ENCODE data around the gene HOMER3. TPM values are rescaled to one million over a fixed set of nuclear protein-coding genes. Genes with fewer than 3 reads are reported as not detected.

The HOMER3 gene
- total RNA-seq, 1 donor from 2014 or later = 29.3 TPM

- Histone ChIP-seq H3K27me3 (no peaks in the 10 kb centered on the region), H3K4me1 (no peaks in the 10 kb centered on the region), H3K36me3 (peaks cover 41% of the 10 kb centered on the region), H3K9me3 (no peaks in the 10 kb centered on the region), H3K4me3 (no peak overlapping the region), H3K27ac (no peak overlapping the region)
- DNase-seq = no peak
- ATAC-seq = no peak
- TF ChIP-seq CTCF (IDR thresholded peaks at IDR 0.05) = no peak
- intact Hi-C loops (cut with DNase I) = no loop called here
These were observed 11.7 kb downstream of the HOMER3 start for GRCh38 chr19:18929311-18929710.

GRCh38 chr19:18928018-18928805, 12.8 kb downstream of the HOMER3 start:
- TF ChIP-seq CTCF (IDR thresholded peaks at IDR 0.05) = no peak
- peaks cover 50% of the 10 kb centered on the region for H3K36me3 ChIP-seq
- H3K4me3 ChIP-seq = no peak overlapping the region
- H3K27me3 ChIP-seq = no peaks in the 10 kb centered on the region
- H3K27ac ChIP-seq = no peak overlapping the region
- no peak for ATAC-seq
- H3K4me1 ChIP-seq = no peaks in the 10 kb centered on the region
- DNase-seq = no peak
- intact Hi-C loops (cut with DNase I) = no loop called here
- H3K9me3 ChIP-seq = no peaks in the 10 kb centered on the region

GRCh38 chr19:18924684-18925213, 16.3 kb downstream of the HOMER3 start:
- TF ChIP-seq CTCF (IDR thresholded peaks at IDR 0.05) = no peak
- no peaks in the 10 kb centered on the region for H3K9me3 ChIP-seq
- ATAC-seq (no peak), DNase-seq (no peak)
- no peaks in the 10 kb centered on the region for H3K27me3 ChIP-seq
- H3K4me3 ChIP-seq = no peak overlapping the region
- no peak overlapping the region for H3K27ac ChIP-seq
- peaks cover 71% of the 10 kb centered on the region for H3K36me3 ChIP-seq
- H3K4me1 ChIP-seq = peaks cover 9% of the 10 kb centered on the region
- intact Hi-C loops (cut with DNase I) = no loop called here

GRCh38 chr19:18922228-18922985, 18.6 kb downstream of the HOMER3 start:
- ATAC-seq = no peak
- no peak for DNase-seq
- peaks cover 55% of the 10 kb centered on the region for H3K36me3 ChIP-seq
- peaks cover 20% of the 10 kb centered on the region for H3K4me1 ChIP-seq
- no peak overlapping the region for H3K27ac ChIP-seq
- TF ChIP-seq CTCF (IDR thresholded peaks at IDR 0.05) = no peak
- no peaks in the 10 kb centered on the region for H3K27me3 ChIP-seq
- no peaks in the 10 kb centered on the region for H3K9me3 ChIP-seq
- intact Hi-C loops (cut with DNase I) = no loop called here
- H3K4me3 ChIP-seq = no peak overlapping the region

- Histone ChIP-seq H3K4me3 (no peak overlapping the region), H3K36me3 (peaks cover 53% of the 10 kb centered on the region), H3K27ac (no peak overlapping the region), H3K4me1 (peaks cover 23% of the 10 kb centered on the region), H3K27me3 (no peaks in the 10 kb centered on the region), H3K9me3 (no peaks in the 10 kb centered on the region)
- intact Hi-C loops (cut with DNase I) = no loop called here
- no peak for DNase-seq
- no peak for ATAC-seq
- TF ChIP-seq CTCF (IDR thresholded peaks at IDR 0.05) = no peak
These were observed 19.4 kb downstream of the HOMER3 start for GRCh38 chr19:18921593-18921992.

All from upper lobe of right lung (tissue), 1 donor.